ENCODE results near the gene LIMS1. TPM values are rescaled to one million over a fixed set of nuclear protein-coding genes. Genes with fewer than 3 reads are reported as not detected.

LIMS1 gene
- total and polyA plus RNA-seq, 2 donors (not counting 3 experiments of a cell fraction or from before 2014, with no cell fraction given) = 153 to 229 TPM

DNA sequence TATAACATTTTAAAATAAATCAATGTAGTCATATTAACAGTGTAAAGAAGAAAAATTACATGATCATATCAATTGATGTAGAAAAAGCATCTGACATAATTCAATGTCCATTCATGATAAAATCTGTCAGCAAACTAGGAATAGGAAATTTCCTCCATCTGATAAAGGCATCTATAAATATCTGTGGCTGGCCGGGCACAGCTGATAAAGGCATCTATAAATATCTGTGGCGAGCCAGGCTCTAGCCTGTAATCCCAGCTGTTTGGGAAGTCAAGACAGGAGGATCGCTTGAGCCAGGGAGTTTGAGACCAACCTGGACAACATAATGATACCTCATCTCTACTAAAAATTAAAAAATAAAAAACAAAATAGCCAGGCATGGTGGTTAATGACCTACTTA, 166.9 kb downstream of the LIMS1 start:
- Histone ChIP-seq H3K27ac (ENCODE audit: insufficient read depth, low read depth, low read length) (no peak overlapping the region), H3K27me3 (ENCODE audit: control insufficient read depth in 2 of 2, insufficient read depth in 2 of 2, low read length in 2 of 2) (no peaks in the 10 kb centered on the region), H3K36me3 (ENCODE audit: control insufficient read depth in 2 of 2, extremely low read depth in 1 of 2, insufficient read depth in 2 of 2, low read length in 2 of 2) (no peaks in the 10 kb centered on the region), H2AFZ (ENCODE audit: low read depth, low read length) (no peak overlapping the region), H3K9me3 (replicated peaks; ENCODE audit: control insufficient read depth, insufficient read depth, low read length) (no peaks in the 10 kb centered on the region), H3K79me2 (ENCODE audit: control insufficient read depth, insufficient read depth, low read length) (no peaks in the 10 kb centered on the region), H3K4me2 (ENCODE audit: insufficient read depth, low read length) (no peak overlapping the region), H3K4me3 (replicated peaks in 1 of 3; ENCODE audit: insufficient read depth in 1 of 3, low read depth in 1 of 3, low read length in 3 of 3) (no peak overlapping the region), H4K20me1 (replicated peaks; ENCODE audit: control insufficient read depth, extremely low read depth, insufficient read depth, low read length) (no peaks in the 10 kb centered on the region), H3K9me1 (replicated peaks; ENCODE audit: control insufficient read depth, extremely low read depth, insufficient read depth, low read length) (no peaks in the 10 kb centered on the region), H3K4me1 (ENCODE audit: control insufficient read depth, extremely low read depth, insufficient read depth, low read length) (no peaks in the 10 kb centered on the region), H3K9ac (replicated peaks; ENCODE audit: extremely low read depth, insufficient read depth, low read length) (no peak overlapping the region)
- dilution Hi-C loops (cut with MboI; ENCODE audit: extremely low pct_ligation_motif_present, low sequenced_read_pairs) = no loop called here
- no peak for TF ChIP-seq FOS (IDR thresholded peaks at IDR 0.05; ENCODE audit: borderline replicate concordance, insufficient read depth, low read length)
- no peak for TF ChIP-seq POLR2AphosphoS5 (IDR thresholded peaks at IDR 0.05; ENCODE audit: insufficient read depth, low read depth, low read length)
- TF ChIP-seq JUN (IDR thresholded peaks at IDR 0.05; ENCODE audit: borderline replicate concordance, insufficient read depth, insufficient read length, low read depth) = no peak
- TF ChIP-seq, protein P1, sequence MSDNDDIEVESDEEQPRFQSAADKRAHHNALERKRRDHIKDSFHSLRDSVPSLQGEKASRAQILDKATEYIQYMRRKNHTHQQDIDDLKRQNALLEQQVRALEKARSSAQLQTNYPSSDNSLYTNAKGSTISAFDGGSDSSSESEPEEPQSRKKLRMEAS (IDR thresholded peaks at IDR 0.05; ENCODE audit: insufficient read depth, insufficient read length) = no peak
- no peak for TF ChIP-seq GATA2 (IDR thresholded peaks at IDR 0.05; ENCODE audit: insufficient read depth, insufficient read length, low read depth, low read length)
- TF ChIP-seq EZH2 (IDR thresholded peaks at IDR 0.05; ENCODE audit: borderline replicate concordance, low read depth, low read length, severe bottlenecking) = no peak
- no peak for TF ChIP-seq POLR2A (IDR thresholded peaks at IDR 0.05; ENCODE audit: low read depth, low read length)
- TF ChIP-seq, protein P2, sequence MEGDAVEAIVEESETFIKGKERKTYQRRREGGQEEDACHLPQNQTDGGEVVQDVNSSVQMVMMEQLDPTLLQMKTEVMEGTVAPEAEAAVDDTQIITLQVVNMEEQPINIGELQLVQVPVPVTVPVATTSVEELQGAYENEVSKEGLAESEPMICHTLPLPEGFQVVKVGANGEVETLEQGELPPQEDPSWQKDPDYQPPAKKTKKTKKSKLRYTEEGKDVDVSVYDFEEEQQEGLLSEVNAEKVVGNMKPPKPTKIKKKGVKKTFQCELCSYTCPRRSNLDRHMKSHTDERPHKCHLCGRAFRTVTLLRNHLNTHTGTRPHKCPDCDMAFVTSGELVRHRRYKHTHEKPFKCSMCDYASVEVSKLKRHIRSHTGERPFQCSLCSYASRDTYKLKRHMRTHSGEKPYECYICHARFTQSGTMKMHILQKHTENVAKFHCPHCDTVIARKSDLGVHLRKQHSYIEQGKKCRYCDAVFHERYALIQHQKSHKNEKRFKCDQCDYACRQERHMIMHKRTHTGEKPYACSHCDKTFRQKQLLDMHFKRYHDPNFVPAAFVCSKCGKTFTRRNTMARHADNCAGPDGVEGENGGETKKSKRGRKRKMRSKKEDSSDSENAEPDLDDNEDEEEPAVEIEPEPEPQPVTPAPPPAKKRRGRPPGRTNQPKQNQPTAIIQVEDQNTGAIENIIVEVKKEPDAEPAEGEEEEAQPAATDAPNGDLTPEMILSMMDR (IDR thresholded peaks at IDR 0.05; ENCODE audit: extremely low read depth in 1 of 2, insufficient read depth in 1 of 2, low read depth in 1 of 2, low read length in 2 of 2) = no peak
- TF ChIP-seq MYC (IDR thresholded peaks at IDR 0.05; ENCODE audit: low read depth, low read length) = no peak
- POLR2A ChIA-PET = no interaction called here
- intact Hi-C loops (cut with micrococcal nuclease) = no loop called here
- CTCF ChIA-PET = no interaction called here
- FAIRE-seq = no peak
- BruUV-seq (replicated peaks) = no TSS peak
- DNase-seq (ENCODE audit: low read depth, low spot score) = no peak

Data from endothelial cell of umbilical vein (primary cell).